IPS DF 4.7 (cell line): ENCODE data around the gene CHGA.

Experiments
- DNase-seq: peaks from one replicate; pipeline ENCODE4 v3.0.0-alpha.2; 2013; ENCODE audit warnings: low spot score; ENCODE audit errors: extremely low read depth

CHGA gene

GRCh38 chr14:92960706-92961566 is 38.0 kb downstream of the CHGA start:
- DNase-seq: no peak

- DNase-seq: no peak
These were observed 38.6 kb downstream of the CHGA start for GRCh38 chr14:92961567-92961855.

- DNase-seq: no peak
These were observed 39.3 kb downstream of the CHGA start for GRCh38 chr14:92962031-92962830.

GRCh38 chr14:92962831-92963095 is 39.8 kb downstream of the CHGA start:
- no peak for DNase-seq

- no peak for DNase-seq
These were observed 40.6 kb downstream of the CHGA start for GRCh38 chr14:92963301-92964123.

GRCh38 chr14:92964124-92965109 is 41.5 kb downstream of the CHGA start:
- DNase-seq: no peak

- DNase-seq: no peak
These were observed 42.3 kb downstream of the CHGA start for GRCh38 chr14:92965281-92965680.

GRCh38 chr14:92967346-92967926 is 44.5 kb downstream of the CHGA start:
- no peak for DNase-seq

GRCh38 chr14:92968291-92969020 is 45.5 kb downstream of the CHGA start:
- no peak for DNase-seq

GRCh38 chr14:92969430-92969829 is 46.5 kb downstream of the CHGA start:
- DNase-seq: no peak

GRCh38 chr14:92969871-92970270 is 46.9 kb downstream of the CHGA start:
- DNase-seq: no peak

GRCh38 chr14:92970271-92970670 is 47.3 kb downstream of the CHGA start:
- DNase-seq: no peak

- no peak for DNase-seq
These were observed 48.7 kb downstream of the CHGA start for GRCh38 chr14:92971601-92972180.

- DNase-seq: peak; percentile 56
These were observed 50.4 kb downstream of the CHGA start for GRCh38 chr14:92973261-92973797.

- DNase-seq: no peak
These were observed 50.9 kb downstream of the CHGA start for GRCh38 chr14:92973798-92974372.

GRCh38 chr14:92974541-92975345 is 51.8 kb downstream of the CHGA start:
- no peak for DNase-seq

- DNase-seq: no peak
These were observed 53.3 kb downstream of the CHGA start for GRCh38 chr14:92976268-92976667.
